ENCODE results near the gene CTIF. TPM values are rescaled to one million over a fixed set of nuclear protein-coding genes. Genes with fewer than 3 reads are reported as not detected.
"Not testable (repeated sequence)": the region's sequence is repeated elsewhere in the genome, so short reads cannot be mapped to it uniquely, and the experiment has no call there.

CTIF gene
- 18.9 TPM for polyA plus RNA-seq (ENCODE audit: insufficient read length)
- long read RNA-seq, donor 1, full-length matches to known transcripts: 1 of 1 reads
- long read RNA-seq, donor 1, partial matches to known transcripts: 0 of 1 reads
- long read RNA-seq, donor 1, other reads (novel, unspliced or antisense): 0 of 1 reads
- long read RNA-seq, donor 2, full-length matches to known transcripts: 3 of 3 reads
- long read RNA-seq, donor 2, partial matches to known transcripts: 0 of 3 reads
- long read RNA-seq, donor 2, other reads (novel, unspliced or antisense): 0 of 3 reads
- long read RNA-seq, donor 3, partial matches to known transcripts: 0 of 2 reads
- long read RNA-seq, donor 3, other reads (novel, unspliced or antisense): 0 of 2 reads
- long read RNA-seq, donor 4: 0 reads
- long read RNA-seq, donor 5, full-length matches to known transcripts: 1 of 1 reads
- long read RNA-seq, donor 5, partial matches to known transcripts: 0 of 1 reads
- long read RNA-seq, donor 5, other reads (novel, unspliced or antisense): 0 of 1 reads
- long read RNA-seq, donor 6, partial matches to known transcripts: 0 of 2 reads
- long read RNA-seq, donor 6, other reads (novel, unspliced or antisense): 0 of 2 reads
- long read RNA-seq, donor 7, partial matches to known transcripts: 0 of 1 reads
- long read RNA-seq, donor 7, other reads (novel, unspliced or antisense): 0 of 1 reads
- long read RNA-seq, donor 8: 0 reads

DNA sequence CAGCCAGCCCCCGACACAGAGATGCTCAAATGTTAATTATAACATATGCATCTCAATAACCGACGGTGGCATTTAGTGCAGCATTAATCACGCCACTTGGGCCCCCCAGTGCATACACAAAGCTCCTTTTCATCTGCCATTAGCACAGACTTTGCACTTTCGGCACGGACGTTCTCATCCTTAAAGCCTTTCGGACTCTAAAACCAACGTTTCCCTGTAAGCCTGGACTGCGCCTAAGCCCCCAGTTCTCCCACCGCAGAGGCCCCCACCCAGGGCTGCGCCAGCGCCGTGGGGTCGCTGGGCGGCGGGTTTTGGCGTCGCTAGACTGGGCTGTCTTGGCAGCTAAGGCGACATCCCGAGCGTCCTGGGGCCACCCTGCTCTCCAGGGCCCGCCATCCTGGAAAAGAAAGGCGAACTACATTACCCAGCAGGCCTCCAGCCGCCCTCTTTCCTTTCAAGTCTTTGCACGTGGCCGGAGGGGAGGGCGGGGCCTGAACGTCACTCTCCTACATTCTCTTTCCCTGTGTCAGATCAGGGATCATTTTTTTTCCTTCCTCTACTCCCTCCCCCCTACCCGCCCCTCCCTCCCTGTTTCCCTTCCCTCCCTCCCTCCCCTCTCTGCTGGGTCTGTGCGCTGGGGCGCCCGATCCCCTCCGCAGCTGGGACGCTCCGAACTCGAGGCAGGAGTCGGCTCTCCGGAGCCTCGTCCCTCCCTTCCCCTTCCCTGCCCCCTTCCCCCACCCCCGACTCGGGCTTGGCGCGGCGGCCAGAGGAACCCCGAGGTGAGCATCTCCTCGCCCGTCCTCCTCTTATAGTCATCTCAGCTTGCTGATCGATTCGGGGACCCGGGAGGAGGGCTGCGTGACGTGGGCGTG lies at the start of gene CTIF:
Gene CTIF (plus strand): TSS at position 501 of the 875 bp plus-strand sequence. CDS start 80,535 bp downstream, outside the sequence.
- DNase-seq: peak; percentile 97

DNA sequence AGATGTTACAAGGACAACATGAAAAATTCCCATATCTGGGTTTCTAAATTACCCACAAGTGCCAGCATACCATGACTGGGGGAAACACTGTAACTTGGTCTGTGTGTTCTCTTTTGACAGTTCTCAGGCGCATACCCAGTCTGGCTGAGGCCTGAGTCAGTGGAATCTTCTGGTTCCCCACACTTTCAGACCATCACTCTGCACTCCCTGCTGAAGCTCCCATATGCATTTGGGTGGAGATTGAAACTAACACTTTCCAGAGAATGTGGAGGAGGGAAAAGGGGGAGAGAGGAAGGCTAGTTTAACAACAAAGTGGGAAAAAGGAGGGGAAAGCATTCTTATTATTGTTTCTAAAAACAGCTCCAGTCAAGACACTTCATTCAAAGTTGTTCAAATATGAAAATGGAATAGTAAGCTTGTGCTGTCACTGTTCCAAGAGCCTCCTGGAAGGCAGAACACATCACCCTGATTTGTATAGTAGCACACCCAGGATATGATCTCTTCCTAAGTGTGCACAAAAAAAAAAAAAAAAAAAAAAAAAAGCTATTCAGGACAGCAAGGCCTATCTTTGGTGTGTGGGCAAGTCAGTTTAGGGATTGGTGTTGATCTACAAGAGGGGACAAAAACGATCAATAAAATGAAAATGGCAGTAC lies 48.1 kb upstream of the CTIF start:
- DNase-seq: no peak

DNA sequence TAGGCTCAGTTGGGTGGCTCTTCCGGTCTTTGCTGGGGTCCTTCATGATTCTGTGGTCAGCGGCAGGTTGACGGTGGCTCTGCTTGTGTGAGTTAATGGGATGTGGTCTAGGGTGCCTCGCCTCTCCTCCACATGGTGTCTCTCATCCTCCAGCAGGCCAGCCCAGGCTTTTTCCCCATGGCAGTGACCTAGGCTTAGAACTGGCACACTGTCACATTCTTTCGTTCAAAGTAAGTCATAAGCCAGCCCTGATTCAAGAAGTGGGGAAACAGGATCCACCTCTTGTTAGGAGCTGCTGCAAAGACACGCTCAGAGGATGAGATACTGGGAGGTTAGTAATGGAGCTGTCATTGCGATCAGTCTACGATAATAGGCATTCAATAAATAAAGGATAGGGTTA lies 46.0 kb upstream of the CTIF start:
- no peak for DNase-seq

DNA sequence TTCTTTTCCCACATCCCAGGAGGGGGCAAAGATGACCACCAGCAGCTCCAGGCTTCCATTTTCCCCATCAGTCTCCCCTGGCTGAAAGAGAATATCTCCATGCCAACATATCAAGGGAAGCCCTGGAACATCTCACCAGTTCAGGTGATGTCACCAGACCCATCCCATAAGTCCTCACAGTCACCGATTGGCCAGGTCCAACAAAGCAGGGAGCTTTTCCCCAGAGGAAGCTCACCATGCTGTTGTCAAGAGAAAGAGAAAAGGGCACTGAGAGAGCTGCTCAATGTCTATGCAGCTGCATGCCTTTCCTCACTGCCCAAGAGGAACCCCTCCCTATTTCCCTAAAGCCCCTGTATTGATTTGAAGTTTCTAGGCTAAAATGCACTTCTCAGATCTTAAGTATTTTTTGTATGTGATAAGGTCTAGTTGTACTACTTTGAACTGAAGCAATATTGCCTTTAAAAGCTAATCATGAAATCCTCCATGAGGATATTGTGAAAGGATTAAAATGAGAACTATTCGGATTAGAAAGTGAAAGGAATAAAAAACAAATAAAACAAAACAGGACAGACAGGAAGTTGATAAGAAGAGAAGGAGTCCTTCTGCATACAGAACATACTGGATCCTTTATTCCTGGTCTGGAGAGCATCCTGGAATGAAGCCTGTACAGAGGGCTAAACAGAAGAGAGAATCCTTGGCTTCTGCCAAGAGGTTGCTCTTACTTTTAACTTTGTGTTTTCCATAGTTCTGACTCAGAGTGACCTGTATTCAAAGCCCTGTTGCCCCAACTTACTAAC lies 45.2 kb upstream of the CTIF start:
- DNase-seq: no peak

DNA sequence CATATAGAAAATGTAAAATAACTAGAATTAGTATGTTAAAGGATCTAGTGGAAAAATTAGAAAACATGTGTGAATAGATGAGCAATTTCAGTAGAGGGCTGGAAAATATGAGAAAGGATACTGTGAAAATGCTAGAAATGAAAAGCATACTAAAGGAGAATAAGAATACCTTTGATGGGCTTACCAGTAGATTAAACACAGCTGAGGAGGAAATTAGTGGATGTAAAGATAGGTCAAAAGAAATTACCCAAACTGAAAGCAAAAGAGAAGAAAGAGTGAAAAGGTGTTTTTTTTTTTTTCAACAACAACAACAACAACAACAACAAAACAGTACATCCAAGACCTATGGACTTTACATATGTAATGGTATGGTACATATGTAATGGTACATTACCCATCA lies 41.0 kb upstream of the CTIF start:
- DNase-seq: no peak

DNA sequence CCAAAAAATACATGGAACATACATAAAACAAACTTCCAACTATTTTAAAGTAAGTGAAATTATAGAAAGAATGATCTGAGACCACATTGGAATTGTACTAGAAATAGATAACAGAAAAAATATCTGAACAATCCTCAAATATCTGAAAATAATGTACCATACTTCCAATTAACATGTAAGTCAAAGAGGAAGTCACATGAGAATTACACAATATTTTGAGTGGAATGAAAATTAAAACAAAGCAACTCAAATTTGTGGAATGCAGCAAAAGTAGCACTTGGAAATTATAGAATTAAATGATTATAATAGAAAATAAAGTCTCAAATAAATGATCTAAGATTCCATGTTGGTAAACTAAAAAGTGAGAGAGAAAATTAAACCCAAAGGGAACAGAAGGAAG lies 38.3 kb upstream of the CTIF start:
- no peak for DNase-seq

DNA sequence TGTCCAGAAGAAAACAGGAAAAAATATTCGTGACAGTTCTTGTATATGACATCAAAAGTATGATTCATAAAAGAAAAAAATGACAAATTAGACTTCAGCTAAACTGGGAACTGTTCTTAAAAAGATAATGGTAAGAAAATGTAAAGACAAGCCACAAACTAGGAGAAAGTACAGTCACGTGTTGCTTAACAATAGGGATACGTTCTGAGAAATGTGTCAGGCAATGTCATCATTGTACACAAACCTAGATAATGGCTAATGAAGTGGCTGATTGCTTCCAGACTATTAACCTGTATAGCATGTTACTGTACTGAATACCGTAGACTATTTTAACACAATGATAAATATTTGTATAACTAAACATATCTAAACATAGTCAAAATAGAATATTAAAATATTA lies 35.9 kb upstream of the CTIF start:
- DNase-seq: no peak

DNA sequence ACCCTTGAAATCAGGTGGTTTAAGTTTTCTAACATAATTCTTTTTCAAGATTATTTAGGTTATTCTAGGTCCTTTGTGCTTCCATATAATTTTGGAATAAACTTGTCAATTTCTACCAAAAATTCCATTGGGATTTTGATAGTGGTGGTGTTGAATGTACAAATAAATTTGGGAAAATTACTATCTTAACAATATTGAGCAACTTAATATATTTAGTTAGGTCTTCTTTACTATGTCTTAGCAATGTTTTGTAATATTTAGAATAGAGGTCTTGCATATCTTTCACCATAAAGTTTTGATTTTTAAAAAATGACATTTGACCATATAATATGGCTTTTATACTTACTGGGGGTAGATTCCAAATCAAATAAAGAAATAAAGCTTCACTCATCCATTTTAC lies 34.0 kb upstream of the CTIF start:
- no peak for DNase-seq

DNA sequence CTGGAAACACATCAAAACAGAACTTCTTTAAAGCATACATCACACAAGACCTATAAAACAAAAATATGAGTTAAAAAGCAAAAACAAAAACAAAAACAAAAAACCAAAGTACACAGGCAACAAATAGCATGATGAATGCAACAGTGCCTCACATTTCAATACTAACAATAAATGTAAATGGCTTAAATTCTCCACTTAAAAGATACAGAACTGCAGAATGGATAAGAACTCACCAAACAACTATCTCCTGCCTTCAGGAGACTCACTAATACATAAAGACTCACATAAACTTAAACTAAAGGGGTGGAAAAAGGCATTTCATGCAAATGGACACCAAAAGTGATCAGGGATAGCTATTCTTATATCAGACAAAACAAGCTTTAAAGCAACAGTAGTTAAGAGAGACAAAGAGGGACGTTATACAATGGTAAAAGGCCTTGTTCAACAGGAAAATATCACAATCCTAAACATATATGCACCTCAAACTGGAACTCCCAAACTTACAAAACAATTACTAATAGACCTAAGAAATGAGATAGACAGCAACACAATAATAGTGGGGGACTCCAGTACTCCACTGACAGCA lies 31.8 kb upstream of the CTIF start:
- not testable (repeated sequence) for DNase-seq

DNA sequence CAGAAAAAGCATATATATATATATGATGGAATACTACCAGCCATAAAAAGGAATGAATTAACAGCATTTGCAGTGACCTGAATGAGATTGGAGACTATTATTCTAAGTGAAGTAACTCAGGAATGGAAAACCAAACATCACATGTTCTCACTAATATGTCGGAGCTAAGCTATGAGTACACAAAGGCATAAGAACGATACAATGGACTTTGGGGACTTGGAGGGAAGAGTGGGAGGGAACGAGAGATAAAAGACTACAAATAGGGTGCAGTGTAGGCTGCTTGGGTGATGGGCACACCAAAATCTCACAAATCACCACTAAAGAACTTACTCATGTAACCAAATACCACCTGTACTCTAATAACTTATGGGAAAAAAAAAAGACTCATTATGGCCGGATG lies 26.3 kb upstream of the CTIF start:
- not testable (repeated sequence) for DNase-seq

DNA sequence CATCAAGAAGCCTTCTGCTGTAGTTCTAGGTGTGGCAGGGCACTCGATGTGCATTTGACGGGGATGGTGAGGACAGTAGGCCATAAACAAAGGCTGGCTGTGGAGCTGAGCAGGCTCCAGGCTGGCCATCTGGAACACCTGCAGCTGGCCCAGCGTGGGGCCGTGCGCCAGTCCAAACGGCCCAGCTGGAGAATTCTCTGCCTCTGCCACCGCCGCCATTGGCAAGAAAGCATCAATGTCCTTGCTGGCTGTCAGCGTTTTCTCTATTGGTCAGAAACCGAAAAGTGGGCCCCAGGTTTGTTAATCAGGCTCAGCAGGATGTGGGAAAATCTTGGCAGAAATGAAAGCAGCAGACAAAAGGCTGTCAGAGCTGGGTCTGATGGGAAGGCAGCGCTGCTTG lies 24.0 kb upstream of the CTIF start:
- DNase-seq: no peak

DNA sequence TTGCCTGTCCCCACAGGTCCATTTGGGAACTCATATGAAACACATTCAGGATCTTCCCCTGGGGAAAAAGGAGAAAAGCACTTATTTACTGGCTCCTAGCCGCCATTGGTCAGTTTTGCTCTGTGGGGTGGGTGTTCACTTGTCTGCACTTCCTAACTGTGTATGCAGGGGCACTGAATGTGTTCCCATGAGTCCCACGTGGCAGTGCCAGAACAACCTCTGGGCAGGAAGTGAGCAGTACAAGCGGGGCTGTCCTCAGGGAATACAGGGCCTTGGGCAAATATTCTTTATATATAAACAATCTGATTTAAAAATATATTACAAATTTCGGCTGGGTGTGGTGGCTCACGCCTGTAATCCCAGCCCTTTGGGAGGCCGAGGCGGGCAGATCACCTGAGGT lies 21.8 kb upstream of the CTIF start:
- DNase-seq: no peak

DNA sequence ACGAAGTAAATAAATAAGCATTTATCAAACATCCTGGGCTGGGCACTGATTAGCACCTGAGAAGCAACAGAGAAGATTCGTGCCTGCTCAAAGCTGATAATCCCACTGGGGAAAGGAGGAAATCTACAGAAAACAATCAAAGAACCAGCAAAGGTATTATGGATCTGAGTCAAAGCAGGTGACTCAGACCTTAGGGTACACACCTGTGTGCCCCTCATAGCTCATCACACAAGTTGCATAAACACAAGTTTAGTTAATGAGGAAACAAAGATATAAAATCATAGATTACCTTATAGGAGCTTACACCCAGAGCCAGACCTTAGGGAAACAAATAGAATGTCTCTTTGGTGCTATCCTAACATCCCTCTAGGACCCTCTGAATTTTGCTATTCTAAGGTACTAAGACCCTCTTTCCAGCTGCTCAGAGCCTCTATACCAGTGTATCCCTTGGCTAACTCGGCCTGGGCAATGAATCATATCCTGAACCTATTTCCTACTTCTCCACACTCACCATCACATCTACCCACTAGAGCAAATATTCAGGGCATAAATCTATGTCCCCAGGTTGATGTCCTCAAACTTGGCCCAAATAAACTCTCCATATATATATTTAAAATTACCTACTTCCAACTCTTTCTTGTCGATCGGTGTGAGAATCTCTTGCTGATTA lies 19.3 kb upstream of the CTIF start:
- no peak for DNase-seq

DNA sequence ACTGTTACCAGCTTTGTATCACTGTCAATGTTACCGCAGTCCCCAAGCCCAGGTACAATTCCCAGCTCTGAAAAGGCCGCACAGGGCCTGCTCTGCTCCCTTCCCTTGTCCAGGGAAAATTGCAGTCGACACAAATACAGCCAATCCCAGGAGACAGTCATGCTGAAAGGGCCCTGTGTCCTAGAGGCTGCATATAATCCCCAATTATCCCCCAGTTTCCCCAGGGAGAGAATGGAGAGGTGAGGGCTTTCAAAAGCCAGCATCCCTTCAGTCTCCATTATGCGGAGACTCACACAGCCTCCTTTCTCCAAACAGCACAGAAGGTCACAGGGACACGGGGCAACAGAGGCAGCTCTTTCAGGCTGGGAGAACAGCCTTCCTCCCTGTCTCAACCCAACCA lies 17.1 kb upstream of the CTIF start:
- DNase-seq: no peak

DNA sequence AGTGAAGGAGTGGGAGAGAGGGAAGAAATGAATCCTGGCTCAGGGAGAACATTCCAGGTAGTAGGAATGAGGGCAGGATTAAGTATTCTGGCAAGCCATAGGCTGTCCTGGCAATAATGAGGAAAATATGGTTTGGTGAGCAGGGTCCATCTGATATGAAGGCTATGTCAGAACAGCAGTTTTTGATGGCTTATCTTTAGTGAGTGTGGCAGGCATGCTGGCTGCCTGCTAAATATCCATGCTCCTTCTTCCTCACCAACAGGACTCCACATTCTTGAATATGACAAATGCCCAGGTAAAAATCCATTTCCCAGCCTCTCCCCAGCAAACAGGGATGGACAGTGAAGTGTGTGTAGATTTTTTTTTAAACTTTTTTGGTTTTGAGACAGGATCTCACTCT lies 13.2 kb upstream of the CTIF start:
- DNase-seq: no peak

DNA sequence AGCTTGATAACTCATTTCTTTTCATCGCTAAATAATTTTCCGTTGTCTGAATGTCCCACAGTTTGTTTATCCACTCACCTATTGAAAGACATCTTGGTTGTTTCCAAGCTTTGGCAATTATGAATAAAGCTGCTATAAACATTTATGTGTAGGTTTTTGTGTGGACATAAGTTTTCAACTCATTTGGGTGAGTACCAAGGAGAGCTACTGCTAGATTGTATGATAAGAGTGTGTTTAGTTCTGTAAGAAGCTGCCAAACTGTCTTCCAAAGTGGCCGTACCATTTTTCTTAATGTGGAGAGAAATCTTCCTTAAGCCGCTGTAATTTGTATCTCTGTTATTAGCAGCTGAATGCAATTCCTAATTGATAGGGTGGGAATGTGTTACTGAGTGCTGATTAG lies 11.4 kb upstream of the CTIF start:
- DNase-seq: no peak

DNA sequence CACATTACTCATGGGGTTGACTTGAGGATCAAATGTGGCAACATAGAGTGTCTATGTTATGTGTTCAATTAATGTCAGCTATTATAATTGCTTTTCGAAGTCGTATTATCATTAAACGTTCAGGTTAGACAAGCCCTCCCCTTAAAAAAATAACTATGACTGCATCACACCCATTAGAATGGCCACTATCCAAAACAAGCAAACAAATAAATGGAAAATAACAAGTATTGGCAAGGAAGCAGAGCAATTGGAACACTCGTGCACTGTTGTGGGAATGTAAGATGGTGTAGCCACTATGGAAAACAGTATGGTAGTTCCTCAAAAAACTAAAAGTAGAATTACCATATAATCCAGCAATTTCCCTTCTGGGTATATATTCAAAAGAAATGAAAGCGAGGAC lies 10.0 kb upstream of the CTIF start:
- no peak for DNase-seq

DNA sequence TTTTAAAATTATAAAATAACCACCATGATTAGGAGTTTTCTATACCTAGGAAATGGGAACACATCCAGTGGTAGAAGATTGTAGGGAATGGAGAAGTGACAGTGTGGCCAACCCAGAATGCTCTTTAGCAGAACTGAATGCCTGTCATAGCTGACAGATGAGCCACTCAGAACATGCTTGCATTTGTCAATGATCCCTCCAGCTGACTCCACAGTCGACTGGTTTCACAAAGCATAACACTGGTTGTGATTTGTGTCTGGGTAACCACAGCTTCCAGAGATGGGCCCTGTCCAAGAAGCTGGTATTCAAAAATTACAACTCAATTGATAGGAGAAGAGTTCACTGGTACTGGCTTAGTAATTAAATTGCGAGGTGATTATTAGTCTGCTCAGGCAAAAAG lies 9.0 kb upstream of the CTIF start:
- DNase-seq: no peak

DNA sequence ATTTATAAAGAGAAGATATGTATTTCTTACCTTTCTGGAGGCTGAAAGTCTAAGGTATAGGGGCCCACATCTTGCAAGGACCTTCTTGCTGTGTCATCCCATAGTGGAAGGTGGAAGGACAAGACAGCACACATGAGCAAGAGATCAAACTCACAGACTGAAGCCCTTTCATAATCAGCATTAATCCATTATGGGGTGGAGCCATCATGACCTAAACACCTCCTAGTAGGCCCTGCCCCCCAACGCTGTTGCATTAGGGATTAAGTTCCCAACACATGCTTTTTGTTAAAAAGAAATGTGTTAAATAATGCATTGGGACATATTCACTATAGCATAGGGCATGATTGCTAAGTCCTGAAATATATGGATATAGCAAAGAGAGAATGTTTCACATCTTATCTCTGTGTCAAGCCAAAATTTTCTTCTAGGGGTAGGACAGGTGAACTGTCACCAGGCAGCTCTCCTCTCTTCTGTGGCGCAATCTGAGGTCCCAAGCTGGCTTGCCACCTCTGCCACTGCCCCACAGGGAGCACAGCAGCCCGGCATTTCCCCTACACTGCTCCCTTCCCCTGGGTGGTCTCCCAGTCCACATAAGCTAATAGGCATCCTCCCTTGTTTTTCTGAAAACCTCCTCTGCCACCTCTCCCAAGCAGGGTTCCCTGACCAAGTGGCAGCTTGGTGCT lies 8.3 kb upstream of the CTIF start:
- DNase-seq: no peak

DNA sequence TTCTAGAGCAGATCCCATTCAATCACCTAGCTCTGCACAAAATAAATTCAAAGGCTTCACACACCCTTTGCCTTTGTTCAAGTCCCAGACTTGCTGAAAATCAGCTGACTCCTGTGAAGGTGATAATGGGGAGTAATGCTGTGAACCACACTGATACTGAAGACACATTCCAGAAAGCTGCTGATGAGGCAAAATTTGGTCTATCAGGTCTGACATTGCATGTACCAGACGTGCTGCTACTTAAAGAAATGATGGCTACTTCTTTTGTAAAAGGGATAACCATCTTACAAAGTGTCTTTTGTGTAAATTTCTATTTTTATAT lies 7.8 kb upstream of the CTIF start:
- no peak for DNase-seq

All from left kidney (tissue), 8 donors.